WTC11 (cell line): ENCODE results near the gene IGSF11. TPM values are rescaled to one million over a fixed set of nuclear protein-coding genes. Genes with fewer than 3 reads are reported as not detected.

ENCODE experiments used
- ATAC-seq: fragments of 200-7000 bp; cut with Tn5 transposase; 2 replicates; pipeline ENCODE4 v1.10.0; 2021; ENCODE audit warnings: mild to moderate bottlenecking, moderate library complexity
- CTCF ChIA-PET: fragments of 300-600 bp; sonication (Branson Sonifier 250); formaldehyde crosslinking; loops from one replicate; lab custom pipeline; 2021; ENCODE audit warnings: antibody characterized with exemption; lab: Charles Lee
- POLR2A ChIA-PET: fragments of 350-600 bp; sonication (Branson Sonifier 250); formaldehyde crosslinking; loops from one replicate; lab custom pipeline; 2021; ENCODE audit warnings: antibody characterized with exemption; lab: Charles Lee
- DNase-seq: peaks from one replicate; pipeline ENCODE4 v3.0.0; 2021; ENCODE audit warnings: low spot score
- H3K27ac Mint-ChIP-seq: 2 replicates; pipeline ENCODE4 v1.8.0; 2021; ENCODE audit warnings: mixed read lengths
- H3K27me3 Mint-ChIP-seq: 2 replicates; pipeline ENCODE4 v1.8.0; 2021; ENCODE audit warnings: low read depth, mild to moderate bottlenecking, moderate library complexity, mixed read lengths
- H3K36me3 Mint-ChIP-seq: 2 replicates; pipeline ENCODE4 v1.8.0; 2021; ENCODE audit warnings: mixed read lengths
- H3K4me1 Mint-ChIP-seq: 2 replicates; pipeline ENCODE4 v1.8.0; 2022; ENCODE audit warnings: mixed read lengths
- H3K4me3 Mint-ChIP-seq: 2 replicates; pipeline ENCODE4 v1.8.0; 2021; ENCODE audit warnings: mild to moderate bottlenecking, moderate library complexity, mixed read lengths
- H3K9me3 Mint-ChIP-seq: 2 replicates; pipeline ENCODE4 v1.8.0; 2021; ENCODE audit warnings: mixed read lengths
- ATF1 ChIP-seq: sonication (generic); formaldehyde crosslinking; IDR thresholded peaks from 2 replicates; pipeline ENCODE4 v1.8.1; 2023; ENCODE audit warnings: mild to moderate bottlenecking, moderate library complexity, missing genetic modification reagents
- CDX4 ChIP-seq: fragments of 250-450 bp; sonication (Bioruptor Pico); IDR thresholded peaks from 2 replicates; pipeline ENCODE4 v1.9.0; 2021; ENCODE audit warnings: moderate library complexity, mild to moderate bottlenecking, inconsistent platforms, borderline replicate concordance
- E2F5 ChIP-seq: sonication (generic); formaldehyde crosslinking; IDR thresholded peaks from 2 replicates; pipeline ENCODE4 v1.8.1; 2022; ENCODE audit warnings: mild to moderate bottlenecking, moderate library complexity, missing genetic modification reagents
- ESRRA ChIP-seq: sonication (generic); formaldehyde crosslinking; IDR thresholded peaks from 2 replicates; pipeline ENCODE4 v1.8.1; 2022; ENCODE audit warnings: mild to moderate bottlenecking, missing genetic modification reagents, borderline replicate concordance
- FOXP4 ChIP-seq: sonication (generic); formaldehyde crosslinking; IDR thresholded peaks from 2 replicates; pipeline ENCODE4 v1.8.0; 2022; ENCODE audit warnings: mild to moderate bottlenecking, missing genetic modification reagents
- GABPB1 ChIP-seq: sonication (generic); formaldehyde crosslinking; IDR thresholded peaks from 2 replicates; pipeline ENCODE4 v1.8.1; 2023; ENCODE audit warnings: mild to moderate bottlenecking, missing genetic modification reagents
- IRF2 ChIP-seq: sonication (generic); formaldehyde crosslinking; IDR thresholded peaks from 2 replicates; pipeline ENCODE4 v1.8.0; 2022; ENCODE audit warnings: low read depth, missing genetic modification reagents, borderline replicate concordance
- JUN ChIP-seq: sonication (generic); formaldehyde crosslinking; IDR thresholded peaks from 2 replicates; pipeline ENCODE4 v1.8.0; 2023; ENCODE audit warnings: mild to moderate bottlenecking, missing genetic modification reagents
- MXD4 ChIP-seq: fragments of 250-450 bp; sonication (Bioruptor Pico); IDR thresholded peaks from 2 replicates; pipeline ENCODE4 v1.8.0; 2021; ENCODE audit warnings: mild to moderate bottlenecking, moderate library complexity, borderline replicate concordance
- NR2C2 ChIP-seq: sonication (generic); formaldehyde crosslinking; IDR thresholded peaks from 2 replicates; pipeline ENCODE4 v1.8.0; 2022; ENCODE audit warnings: mild to moderate bottlenecking, missing genetic modification reagents
- SMAD4 ChIP-seq: sonication (generic); formaldehyde crosslinking; IDR thresholded peaks from 2 replicates; pipeline ENCODE4 v1.8.0; 2022; ENCODE audit warnings: mild to moderate bottlenecking, missing genetic modification reagents
- TEAD1 ChIP-seq: sonication (generic); formaldehyde crosslinking; IDR thresholded peaks from 2 replicates; pipeline ENCODE4 v1.8.0; 2022; ENCODE audit warnings: mild to moderate bottlenecking, missing genetic modification reagents
- TEAD4 ChIP-seq: sonication (generic); formaldehyde crosslinking; IDR thresholded peaks from 2 replicates; pipeline ENCODE4 v1.8.0; 2022; ENCODE audit warnings: mild to moderate bottlenecking, missing genetic modification reagents
- ZBTB21 ChIP-seq: sonication (generic); formaldehyde crosslinking; IDR thresholded peaks from 2 replicates; pipeline ENCODE4 v1.8.1; 2023; ENCODE audit warnings: mild to moderate bottlenecking, missing genetic modification reagents, borderline replicate concordance
- ZMAT4 ChIP-seq: fragments of 250-450 bp; sonication (Bioruptor Pico); IDR thresholded peaks from 2 replicates; pipeline ENCODE4 v1.9.0; 2021; ENCODE audit warnings: mild to moderate bottlenecking
- ZNF232 ChIP-seq: sonication (generic); formaldehyde crosslinking; IDR thresholded peaks from 2 replicates; pipeline ENCODE4 v1.8.0; 2022; ENCODE audit warnings: mild to moderate bottlenecking, missing genetic modification reagents
- ZNF425 ChIP-seq: fragments of 250-450 bp; sonication (Bioruptor Pico); conservative IDR thresholded peaks from 2 replicates; pipeline ENCODE4 v1.9.0; 2021; ENCODE audit warnings: mild to moderate bottlenecking
- ZNF532 ChIP-seq: fragments of 250-450 bp; sonication (Bioruptor Pico); IDR thresholded peaks from 2 replicates; pipeline ENCODE4 v1.9.0; 2021; ENCODE audit warnings: mild to moderate bottlenecking, borderline replicate concordance
- total RNA-seq: library from RNA; stranded (reverse); gene quantifications from 3 replicates; pipeline ENCODE4 v1.2.3, GENCODE V29; 2021

Gene IGSF11
- total RNA-seq, 1 experiment from 2014 or later: 1.6 TPM

GRCh38 chr3:118946449-118946848 lies 88.2 kb downstream of the IGSF11 start (continued):
- TF ChIP-seq ZMAT4 (CRISPR knock-in tag) (no peak), IRF2 (CRISPR knock-in tag) (no peak), E2F5 (no peak)

- POLR2A ChIA-PET: no interaction called here
- ATAC-seq (no peak), DNase-seq (no peak)
- Mint-ChIP-seq H3K27me3 (no peaks in the 10 kb centered on the region), H3K36me3 (no peaks in the 10 kb centered on the region), H3K4me1 (0 out of 2 replicates have a peak, but pooled peaks cover 7% of the 10 kb centered on the region), H3K4me3 (no peak overlapping the region), H3K9me3 (no peaks in the 10 kb centered on the region), H3K27ac (no peak overlapping the region)
- TF ChIP-seq ATF1 (CRISPR knock-in tag) (no peak), GABPB1 (CRISPR knock-in tag) (no peak), TEAD4 (no peak), ZNF532 (CRISPR knock-in tag) (no peak), ESRRA (CRISPR knock-in tag) (no peak), E2F5 (no peak), SMAD4 (CRISPR knock-in tag) (no peak), JUN (CRISPR knock-in tag) (no peak), ZBTB21 (CRISPR knock-in tag) (no peak)
- CTCF ChIA-PET: no interaction called here
These were observed 88.8 kb downstream of the IGSF11 start for GRCh38 chr3:118945834-118946233.

- no peak for TF ChIP-seq JUN (CRISPR knock-in tag)
- TF ChIP-seq ZNF232 (CRISPR knock-in tag): no peak
- TF ChIP-seq FOXP4 (CRISPR knock-in tag): no peak
- TF ChIP-seq MXD4: no peak
- no peak for TF ChIP-seq ZBTB21 (CRISPR knock-in tag)
- TF ChIP-seq NR2C2 (CRISPR knock-in tag): no peak
- TF ChIP-seq TEAD1: no peak
- no peak for TF ChIP-seq ZNF425 (CRISPR knock-in tag)
- no peak for TF ChIP-seq CDX4
- no peak for DNase-seq
- 0 out of 2 replicates have a peak, but pooled peaks cover 4% of the 10 kb centered on the region for H3K4me1 Mint-ChIP-seq
- ChIA-PET POLR2A (no interaction called here), CTCF (interaction anchor here (0.6 kb wide), 1 partner anchor 9 kb away, joined by 3 read pairs; no protein-coding TSS in a partner anchor)
- no peaks in the 10 kb centered on the region for H3K36me3 Mint-ChIP-seq
- H3K27me3 Mint-ChIP-seq: no peaks in the 10 kb centered on the region
- no peak overlapping the region for H3K27ac Mint-ChIP-seq
- no peak overlapping the region for H3K4me3 Mint-ChIP-seq
- ATAC-seq: no peak
- H3K9me3 Mint-ChIP-seq: peaks cover 7% of the 10 kb centered on the region; the same call in 1 of the 2 replicates
These were observed 91.0 kb downstream of the IGSF11 start for GRCh38 chr3:118943597-118943996.
